Adipose tissue (tissue), 3 donors: ENCODE results near the gene C14orf180. TPM values are rescaled to one million over a fixed set of nuclear protein-coding genes. Genes with fewer than 3 reads are reported as not detected.

Experiments
- H3K27ac ChIP-seq: one replicate; pipeline ENCODE4 v1.5.1; 2013; ENCODE audit warnings: low read depth, low read length
- whole genome bisulfite sequencing, 3 donors: extraction: QIAGEN DNeasy Blood & Tissue Kit; methylation state at CpG; one replicate each; pipeline ENCODE4 v1.1.7; 2013; 5-methylcytosine and 5-hydroxymethylcytosine counted together
- polyA plus RNA-seq, 3 donors: library from polyadenylated mRNA; stranded (reverse); fragments of 200-250 nt; gene quantifications; one replicate each; pipeline ENCODE4 v1.2.3, GENCODE V29; 2013
- donor health status: healthy with polysubstance abuse.
- donor health status: Bipolar disorder and iron deficiency.
- donor health status: healthy.

The C14orf180 gene
- polyA plus RNA-seq, 3 donors: 9.5 to 105 (median 28.3) TPM

DNA sequence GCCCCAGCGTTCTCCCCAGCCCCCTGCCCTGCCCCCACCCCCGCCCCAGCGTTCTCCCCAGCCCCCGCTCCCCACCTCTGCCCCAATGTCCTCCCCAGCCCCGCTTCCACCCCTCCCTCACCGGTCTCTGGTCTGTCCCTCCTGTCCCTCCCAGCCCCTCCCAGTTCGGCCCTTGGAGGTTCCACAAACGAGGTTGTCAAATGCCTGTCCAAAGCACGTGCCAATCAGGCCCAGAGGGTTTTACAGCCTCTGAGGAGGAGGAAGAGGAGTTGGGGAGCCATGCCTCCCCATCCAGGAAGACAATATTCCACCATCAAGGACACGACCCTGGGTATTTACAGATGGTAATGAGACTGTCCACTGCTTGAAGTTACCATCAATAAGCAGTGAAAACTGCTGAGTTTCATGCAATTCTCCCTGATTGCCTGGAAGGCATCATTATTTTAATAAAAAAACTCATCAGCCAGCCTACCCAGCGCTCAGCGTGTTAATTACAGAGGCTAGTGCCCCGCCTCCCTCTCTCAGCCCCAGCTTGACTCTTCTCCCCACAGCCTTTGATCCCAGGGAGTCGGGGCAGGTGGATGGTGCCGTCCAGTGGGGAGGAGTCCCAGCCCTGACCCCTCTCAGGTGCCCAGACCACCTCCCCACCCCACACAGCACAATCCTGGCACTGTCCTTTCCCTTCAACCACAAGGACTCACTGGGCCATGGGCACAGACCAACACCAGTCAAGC lies 30.6 kb upstream of the C14orf180 start:
- H3K27ac ChIP-seq: no peak overlapping the region
- 30 to 46% (median 42%) methylated on average over 13 to 15 of the region's 15 CpGs for WGBS, 3 donors

DNA sequence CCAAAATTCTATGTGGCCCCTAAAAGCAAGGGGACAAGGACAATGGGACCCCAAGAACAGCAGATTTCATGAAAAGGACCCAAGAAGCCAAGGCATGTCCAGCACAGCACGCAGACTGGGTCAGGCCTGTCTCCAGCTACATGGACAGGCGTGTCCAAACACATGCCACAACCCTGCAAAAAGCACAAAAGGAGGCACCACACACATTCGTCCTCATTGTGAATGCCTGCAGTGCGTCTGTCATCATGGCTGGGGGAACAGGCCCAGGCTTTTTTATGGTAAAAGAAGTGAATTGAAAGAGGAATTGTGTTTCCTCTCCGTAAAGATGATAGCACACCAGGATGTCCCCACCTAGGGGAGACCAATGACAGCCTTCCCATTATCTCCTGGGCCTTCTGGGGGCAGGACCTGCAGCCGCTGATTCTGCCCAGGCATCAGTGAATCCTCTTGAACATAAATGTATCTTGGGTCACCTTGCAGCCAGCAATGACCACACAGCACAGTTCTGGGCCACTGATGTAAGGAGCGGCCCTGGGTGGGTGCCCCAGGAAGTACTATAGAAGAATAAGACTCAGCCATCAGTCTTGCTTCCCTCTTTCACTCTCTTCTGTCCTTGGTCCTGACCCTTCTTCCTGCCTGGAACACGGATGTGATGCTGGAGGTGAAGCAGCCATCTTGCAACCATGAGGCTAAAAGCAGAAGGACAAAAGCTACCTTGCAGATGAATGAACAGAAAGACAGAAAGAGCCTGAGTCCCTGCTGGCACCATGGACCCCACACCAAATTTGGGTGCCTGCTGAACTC lies 29.8 kb upstream of the C14orf180 start:
- 78 to 88% (median 84%) methylated on average over 8 of the region's 8 CpGs for WGBS, 3 donors

DNA sequence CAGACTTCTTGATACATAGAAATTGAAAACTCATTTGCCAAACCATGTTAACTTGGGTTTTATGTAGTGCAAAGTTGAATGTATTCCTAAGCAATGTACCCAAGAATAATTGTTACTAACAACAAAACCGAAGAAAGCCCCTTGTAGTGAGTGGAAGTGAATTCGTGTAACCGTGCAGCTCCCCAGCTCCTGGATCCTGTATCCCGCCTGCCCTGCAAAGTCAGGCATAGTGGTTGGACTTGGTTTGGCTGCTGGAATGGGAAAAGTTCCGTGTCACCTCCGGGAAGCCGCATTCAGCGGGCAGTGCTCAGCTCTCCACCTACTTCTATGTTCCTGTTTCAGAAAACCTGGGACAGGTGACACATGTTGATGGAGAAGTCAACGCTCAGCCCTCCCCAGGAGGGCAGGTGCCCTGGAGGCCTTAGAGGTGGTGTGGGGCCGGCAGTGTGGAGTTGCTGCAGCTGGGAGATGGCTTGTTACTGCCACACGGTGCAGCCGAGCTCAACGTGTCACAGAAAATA lies 29.2 kb upstream of the C14orf180 start:
- 59 to 89% (median 87%) methylated on average over 13 of the region's 13 CpGs for WGBS, 3 donors
- no peak overlapping the region for H3K27ac ChIP-seq

More for the DNA sequence above, 29.8 kb upstream of the C14orf180 start:
- no peak overlapping the region for H3K27ac ChIP-seq

DNA sequence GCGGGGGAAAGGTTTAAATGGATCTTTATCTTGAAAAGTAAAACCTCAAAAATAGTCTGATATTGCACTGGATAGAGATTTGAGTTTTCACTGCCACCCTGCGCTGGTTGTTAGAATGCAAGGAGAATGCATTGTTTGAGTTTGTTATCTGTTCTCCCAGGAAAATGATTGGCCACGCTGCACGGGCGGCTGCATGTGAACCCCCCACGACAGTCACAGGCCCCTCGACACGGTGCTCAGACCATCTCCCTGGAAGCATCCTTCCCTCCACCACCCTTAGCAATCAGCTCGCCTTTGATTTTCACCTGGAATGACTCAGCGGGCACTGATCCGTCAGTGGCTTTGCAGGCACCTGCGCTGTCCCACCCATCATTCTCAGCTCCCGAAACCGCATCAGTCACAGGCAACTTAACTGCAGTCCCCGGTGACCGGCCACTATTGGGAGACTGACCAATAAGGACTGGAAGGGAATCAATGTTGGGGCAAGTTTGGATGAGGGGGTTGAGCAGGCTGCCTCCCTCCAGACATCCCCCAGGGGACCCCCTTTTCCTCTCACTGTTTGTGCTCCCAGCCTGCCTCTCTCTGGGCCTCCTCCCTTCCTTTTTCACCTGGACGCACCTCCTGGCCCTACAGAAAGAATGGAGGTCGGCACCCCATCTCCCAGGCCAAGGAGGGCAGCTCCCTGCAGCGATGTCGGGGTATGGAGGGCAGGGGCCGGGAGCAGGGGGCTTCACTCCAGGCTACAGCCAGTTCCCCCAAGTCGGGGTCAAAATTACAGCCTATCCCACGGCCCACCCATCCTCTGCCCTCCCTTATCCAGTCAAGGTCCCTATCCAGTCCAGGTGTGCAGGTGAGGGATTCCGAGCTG lies 28.5 kb upstream of the C14orf180 start:
- 46 to 82% (median 80%) methylated on average over 24 of the region's 24 CpGs for WGBS, 3 donors

DNA sequence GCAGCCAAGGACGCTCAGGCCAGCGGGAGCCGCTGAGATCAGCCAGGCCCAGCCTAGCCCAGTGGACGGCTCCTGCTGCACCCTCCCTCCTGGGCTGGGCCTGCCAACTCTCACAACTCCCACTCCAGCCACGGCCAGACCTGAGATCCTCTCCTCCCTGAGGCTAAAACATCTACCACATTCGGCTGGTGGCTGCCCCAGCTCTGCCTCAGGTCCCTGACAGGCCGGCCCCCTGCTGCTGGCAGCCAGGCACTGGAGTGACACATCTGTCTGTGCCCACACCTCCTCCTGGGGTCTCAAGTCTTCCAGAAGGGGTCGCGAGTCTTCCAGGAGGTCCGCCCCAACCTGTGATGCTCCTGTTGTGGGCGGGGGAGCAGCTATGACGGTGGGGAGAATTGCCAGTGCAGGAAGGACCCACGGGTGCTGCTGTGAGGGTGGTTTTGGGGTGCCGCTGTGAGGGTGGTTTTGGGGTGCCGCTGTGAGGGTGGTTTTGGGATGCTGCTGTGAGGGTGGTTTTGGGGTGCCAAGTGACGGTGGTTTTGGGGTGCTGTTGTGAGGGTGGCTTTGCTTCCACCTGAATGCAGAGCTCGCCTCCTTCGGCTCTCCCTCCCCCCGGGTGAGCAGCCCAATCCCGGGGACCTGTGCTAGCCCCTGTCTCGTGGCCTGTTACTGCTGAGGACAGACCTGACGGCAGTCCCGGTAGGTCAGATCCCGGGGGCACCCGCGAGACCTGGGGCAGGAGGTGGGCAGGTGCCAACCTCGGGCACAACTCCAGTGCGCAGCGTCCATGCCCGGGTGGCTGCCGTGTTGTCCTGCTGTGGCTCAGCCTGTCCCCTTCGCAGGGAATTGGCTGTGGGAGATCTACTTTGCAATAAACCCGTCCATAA lies 27.5 kb upstream of the C14orf180 start:
- H3K27ac ChIP-seq: no peak overlapping the region
- WGBS, 3 donors: 72 to 85% (median 81%) methylated on average over 33 of the region's 33 CpGs

More for the DNA sequence above, 28.5 kb upstream of the C14orf180 start:
- no peak overlapping the region for H3K27ac ChIP-seq

DNA sequence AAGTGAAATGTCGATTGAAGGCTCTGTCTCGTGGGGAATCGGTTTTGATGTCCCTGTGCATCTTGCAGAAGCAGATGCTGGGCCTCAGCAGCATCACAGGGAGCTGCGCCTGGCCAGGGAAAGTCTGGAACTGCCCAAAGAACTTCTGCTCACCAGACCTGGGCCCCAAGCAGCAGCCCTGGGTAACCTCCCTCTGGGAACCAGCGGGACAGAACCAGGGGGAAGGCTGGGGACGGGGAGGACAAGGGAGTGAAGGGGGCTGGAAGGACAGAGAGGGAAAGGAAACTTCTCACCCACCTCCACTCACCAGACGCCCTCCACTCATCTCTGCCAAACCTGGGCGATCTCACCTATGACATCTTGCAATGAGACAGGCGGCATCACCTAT lies 26.8 kb upstream of the C14orf180 start:
- WGBS, 3 donors: 61 to 84% (median 80%) methylated on average over 9 of the region's 9 CpGs
- H3K27ac ChIP-seq: no peak overlapping the region

DNA sequence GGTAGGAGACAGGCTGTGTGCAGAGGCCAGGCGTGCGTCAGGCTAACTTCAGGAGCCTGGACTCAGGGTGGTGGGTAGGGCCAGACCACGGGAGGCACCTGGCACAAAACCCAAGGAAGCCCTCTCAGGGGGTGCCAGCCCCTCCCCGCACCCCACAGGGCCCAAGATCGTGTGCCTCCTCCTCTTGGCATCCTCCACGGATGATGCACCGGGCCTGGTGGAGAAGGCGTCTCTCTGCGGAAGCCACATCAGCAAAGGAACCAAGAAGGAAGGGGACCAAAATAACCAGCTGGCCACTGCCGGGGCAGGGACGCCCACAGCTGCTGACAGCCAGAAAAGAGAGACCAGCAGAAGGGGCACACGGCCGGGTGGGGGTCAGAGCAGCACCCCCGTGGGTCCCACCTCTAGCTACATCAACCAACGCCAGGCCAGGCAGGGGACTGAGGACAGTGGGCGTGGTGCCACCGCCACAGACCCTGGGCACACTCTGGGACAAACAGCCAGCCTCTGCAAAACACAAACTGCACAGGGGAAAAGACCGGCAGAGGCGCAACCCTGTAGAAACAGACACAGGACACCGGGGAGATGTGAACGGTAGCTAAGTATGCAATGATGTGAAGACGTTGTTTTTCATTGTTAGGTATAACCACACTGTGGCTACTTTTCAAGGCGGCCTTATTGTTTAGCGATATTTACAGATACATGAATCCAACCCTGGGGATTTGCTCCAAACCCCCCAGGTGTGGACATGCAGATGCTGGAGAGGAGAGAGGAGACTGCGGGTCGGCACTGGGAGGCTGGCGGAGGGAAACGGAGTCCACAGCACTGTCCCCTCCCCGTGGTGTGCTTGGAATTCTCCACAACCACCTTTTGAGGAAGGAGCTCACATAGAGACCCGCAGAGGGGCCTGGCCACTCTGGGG lies 26.1 kb upstream of the C14orf180 start:
- WGBS, 3 donors: 69 to 85% (median 84%) methylated on average over 26 to 30 of the region's 30 CpGs

DNA sequence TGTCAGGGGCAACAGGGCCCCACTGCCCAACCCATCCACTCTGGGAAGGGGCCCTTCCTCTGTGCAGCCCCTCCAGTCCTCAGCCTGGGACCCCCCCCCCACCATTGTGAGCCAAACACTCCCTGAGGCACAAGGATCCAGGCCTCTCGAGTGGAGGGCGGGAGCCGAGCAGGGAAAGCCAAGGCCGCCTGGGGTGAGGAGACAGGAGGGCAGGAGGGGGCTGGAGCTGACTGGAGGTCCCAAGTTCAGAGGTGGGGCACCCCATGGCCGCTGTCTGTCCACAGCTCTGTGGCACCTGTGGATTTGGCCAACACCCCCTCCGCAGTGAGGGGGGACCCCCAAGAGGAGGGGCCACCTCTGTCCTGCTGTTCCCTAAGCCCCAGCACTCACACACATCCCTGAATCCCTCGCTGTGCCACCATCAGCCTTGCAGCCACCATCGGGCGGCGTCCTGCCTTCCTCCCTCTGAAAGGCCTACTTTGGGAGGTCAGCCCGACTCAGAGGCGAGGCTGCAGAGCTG lies 25.4 kb upstream of the C14orf180 start:
- 59 to 78% (median 77%) methylated on average over 9 to 12 of the region's 12 CpGs for WGBS, 3 donors
- no peak overlapping the region for H3K27ac ChIP-seq

More for the DNA sequence above, 26.1 kb upstream of the C14orf180 start:
- no peak overlapping the region for H3K27ac ChIP-seq

DNA sequence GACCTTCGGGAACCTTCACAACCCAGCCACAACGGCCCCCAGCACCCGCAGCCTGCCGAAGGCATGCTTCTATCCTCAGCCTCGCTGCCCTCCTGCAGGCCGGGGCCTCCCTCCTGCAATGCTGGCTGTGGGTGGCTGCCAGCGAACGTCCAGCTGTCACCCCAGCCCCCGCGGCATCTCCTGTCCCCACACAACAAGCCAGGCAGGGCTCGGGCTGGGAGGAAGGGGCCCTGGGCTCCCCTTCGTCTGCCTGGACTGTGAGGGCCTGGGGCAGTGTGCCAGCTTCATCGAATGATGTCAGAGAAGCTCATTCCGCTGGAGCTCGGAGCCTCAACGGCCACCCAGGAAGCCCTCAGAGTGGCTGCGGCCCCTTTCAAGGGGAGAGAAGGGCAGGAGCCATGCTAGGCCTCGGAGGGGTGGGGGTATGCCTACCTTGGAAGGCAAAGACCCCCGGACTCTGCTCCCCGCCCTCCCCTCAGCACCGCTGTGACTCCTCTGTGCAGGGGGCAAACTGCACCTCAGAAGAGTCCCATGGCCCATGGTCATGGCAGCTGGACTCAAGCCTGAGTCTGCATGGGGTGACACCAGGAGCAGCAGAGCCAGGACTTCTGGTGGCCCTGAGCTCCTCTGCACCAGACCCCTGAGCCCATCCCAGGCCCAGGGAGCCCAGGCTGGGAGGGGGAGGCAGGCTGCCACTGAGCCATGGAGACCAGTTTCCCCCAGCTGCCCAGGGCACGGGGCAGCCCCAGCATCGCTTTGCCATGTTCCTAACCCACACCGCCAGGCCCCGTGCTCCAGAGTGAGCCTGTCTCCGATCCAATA lies 24.7 kb upstream of the C14orf180 start:
- WGBS, 3 donors: 52 to 60% (median 55%) methylated on average over 22 to 26 of the region's 26 CpGs
- H3K27ac ChIP-seq: no peak overlapping the region

DNA sequence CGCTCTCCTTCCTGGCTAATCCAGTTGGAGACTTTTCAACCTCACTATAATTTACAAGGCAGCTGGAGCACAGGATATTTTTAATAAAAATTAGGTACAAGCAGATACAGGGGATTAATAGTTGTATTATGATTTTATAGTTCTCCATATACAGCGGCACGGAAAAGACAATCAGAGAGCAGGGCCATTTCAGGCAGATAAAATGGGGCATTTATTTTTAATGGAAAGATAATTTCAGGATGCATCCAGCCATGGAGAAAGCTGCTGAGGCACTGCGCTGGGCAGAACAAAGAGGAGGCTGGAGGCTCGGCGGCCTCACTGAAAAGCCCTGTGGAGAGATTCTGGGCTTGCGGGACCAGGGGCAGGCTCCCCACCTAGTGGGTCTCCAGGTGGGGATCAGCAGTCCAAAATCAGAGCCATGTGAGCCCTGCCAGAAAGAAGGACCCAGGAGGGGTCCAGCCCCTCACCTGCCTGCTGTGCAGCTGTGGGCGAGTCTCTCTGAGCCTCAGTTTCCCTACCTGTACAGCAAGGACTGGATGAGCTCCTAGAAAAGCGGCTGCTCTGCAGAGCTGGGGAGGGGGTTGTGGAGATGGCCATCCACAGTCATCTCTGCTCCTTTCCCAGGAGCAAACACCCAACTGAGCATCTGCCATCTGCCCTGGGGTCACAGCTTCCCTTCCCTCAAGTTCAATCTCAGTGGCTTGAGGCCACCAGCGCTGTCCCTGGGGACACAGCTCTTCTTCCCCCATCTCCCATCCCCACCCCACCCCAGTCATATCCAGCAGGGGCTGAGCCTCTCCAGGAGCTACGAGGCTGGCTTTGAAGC lies 23.9 kb upstream of the C14orf180 start:
- no peak overlapping the region for H3K27ac ChIP-seq
- WGBS, 3 donors: 88 to 90% (median 88%) methylated on average over 11 of the region's 11 CpGs

DNA sequence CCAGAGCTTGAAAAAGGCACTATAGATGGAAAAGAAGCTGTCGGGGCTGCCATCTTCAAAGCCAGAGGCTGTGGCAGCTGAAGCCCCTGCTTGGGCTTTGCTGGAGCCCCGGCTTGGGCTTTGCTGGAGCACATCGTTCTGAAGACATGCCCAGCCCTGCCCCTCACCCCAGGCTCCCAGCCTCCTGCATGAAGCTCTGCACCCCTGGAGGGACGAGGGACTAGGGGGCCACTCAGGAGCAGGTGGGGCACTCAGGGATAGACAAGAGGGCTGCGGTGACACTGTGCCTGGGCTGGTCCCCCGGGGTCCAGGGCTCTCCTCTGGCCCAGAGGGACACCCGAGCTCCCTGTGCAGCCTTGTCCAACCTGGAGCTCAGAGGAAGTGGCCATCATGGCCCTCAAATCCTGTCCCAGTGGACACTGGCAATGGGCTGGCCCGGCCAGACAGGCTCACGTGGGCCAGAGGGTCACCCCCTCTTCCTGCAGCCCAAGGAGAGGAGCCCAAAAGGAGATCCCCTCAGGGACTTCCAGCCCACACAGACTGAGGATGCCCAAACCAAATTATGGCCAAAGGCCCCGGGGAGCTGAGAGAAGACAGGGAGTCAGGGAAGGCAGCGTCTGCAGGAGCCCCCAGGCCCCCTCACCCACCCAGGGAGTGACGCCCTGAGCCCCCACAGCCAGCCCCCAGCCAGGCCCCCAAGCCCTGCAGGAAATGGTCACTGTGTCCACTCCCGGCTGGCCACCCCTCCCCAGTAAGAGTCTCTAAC lies 23.1 kb upstream of the C14orf180 start:
- 56 to 69% (median 69%) methylated on average over 13 of the region's 13 CpGs for WGBS, 3 donors

DNA sequence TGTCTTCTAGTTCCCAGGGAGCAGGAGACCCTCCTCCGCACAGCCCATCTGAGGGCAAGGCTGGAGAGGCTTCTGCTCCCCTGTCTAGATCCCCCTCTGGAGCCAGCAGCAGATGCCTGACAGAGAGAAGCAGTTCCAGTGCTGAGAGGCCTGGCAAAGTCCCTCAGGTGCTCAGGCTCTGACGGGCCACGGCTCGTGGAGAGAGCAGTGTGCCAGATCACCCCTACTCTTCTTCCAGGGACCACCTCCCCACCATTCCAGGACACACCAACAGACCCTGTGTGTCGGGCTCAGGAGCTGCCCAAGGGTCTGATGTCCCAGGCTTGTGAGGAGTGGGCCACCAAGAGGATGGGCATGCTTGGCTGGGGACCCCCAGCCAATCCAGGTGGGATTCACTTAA lies 22.5 kb upstream of the C14orf180 start:
- no peak overlapping the region for H3K27ac ChIP-seq
- WGBS, 3 donors: 75 to 95% (median 88%) methylated on average over 5 of the region's 5 CpGs

More for the DNA sequence above, 23.1 kb upstream of the C14orf180 start:
- no peak overlapping the region for H3K27ac ChIP-seq

DNA sequence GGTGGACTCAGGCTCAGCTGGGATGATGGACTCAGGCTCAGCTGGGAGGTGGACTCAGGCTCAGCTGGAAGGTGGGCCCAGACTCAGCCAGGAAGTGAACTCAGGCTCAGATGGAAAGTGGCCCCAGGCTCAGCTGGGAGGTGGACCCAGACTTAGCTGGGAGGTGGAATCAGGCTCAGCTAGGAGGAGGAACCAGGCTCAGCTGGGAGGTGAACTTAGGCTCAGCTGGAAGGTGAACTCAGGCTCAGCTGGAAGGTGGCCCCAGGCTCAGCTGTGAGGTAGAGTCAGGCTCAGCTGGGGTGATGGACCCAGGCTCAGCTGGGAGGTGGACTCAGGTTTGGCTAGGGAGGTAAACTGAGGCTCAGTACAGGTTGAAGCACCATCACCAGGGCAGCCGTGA lies 21.8 kb upstream of the C14orf180 start:
- 91 to 95% (median 92%) methylated on average over 1 of the region's 1 CpG for WGBS, 3 donors
- no peak overlapping the region for H3K27ac ChIP-seq
